HepG2 (cell line): ENCODE data around the gene LANCL1.

Source experiments
- BCL3 ChIP-seq: sonication (generic); formaldehyde crosslinking; IDR thresholded peaks from 2 replicates; pipeline ENCODE4 v1.5.1; 2020; ENCODE audit warnings: mild to moderate bottlenecking, missing genetic modification reagents, moderate library complexity
- EZH2 ChIP-seq: conservative IDR thresholded peaks from 2 replicates; pipeline ENCODE4 v1.6.1; 2012; ENCODE audit warnings: mild to moderate bottlenecking, low read depth, low read length, moderate library complexity
- NCOA2 ChIP-seq: sonication (generic); formaldehyde crosslinking; IDR thresholded peaks from 2 replicates; pipeline ENCODE4 v1.8.0; 2022; ENCODE audit warnings: inconsistent platforms
- NFE2 ChIP-seq: sonication (generic); formaldehyde crosslinking; IDR thresholded peaks from 2 replicates; pipeline ENCODE4 v1.4.0; 2020; ENCODE audit warnings: missing genetic modification reagents
- POLR2A ChIP-seq, 2 experiments: IDR thresholded peaks; 2 replicates each; pipeline ENCODE4 v1.6.1; 2011; ENCODE audit warnings: low read depth in 2 of 2, low read length in 2 of 2, mild to moderate bottlenecking in 1 of 2, moderate library complexity in 1 of 2; ENCODE audit not compliant: insufficient read depth in 1 of 2
- RFX5 ChIP-seq: IDR thresholded peaks from 2 replicates; pipeline ENCODE4 v1.6.1; 2011; ENCODE audit warnings: low read depth, low read length, improper control_type of control experiment
- TBL1XR1 ChIP-seq: fragments of 150-350 bp; IDR thresholded peaks from 2 replicates; pipeline ENCODE4 v1.6.1; 2014; ENCODE audit warnings: borderline replicate concordance, low read length; ENCODE audit not compliant: partially characterized antibody
- ZBTB1 ChIP-seq: sonication (generic); formaldehyde crosslinking; IDR thresholded peaks from 2 replicates; pipeline ENCODE4 v1.4.0; 2020; ENCODE audit warnings: missing genetic modification reagents, borderline replicate concordance
- ZBTB21 ChIP-seq: sonication (generic); formaldehyde crosslinking; IDR thresholded peaks from 2 replicates; pipeline ENCODE4 v1.4.0; 2020; ENCODE audit warnings: missing genetic modification reagents
- ZNF558 ChIP-seq: sonication (generic); formaldehyde crosslinking; IDR thresholded peaks from 2 replicates; pipeline ENCODE4 v1.9.0; 2022; ENCODE audit warnings: mild to moderate bottlenecking, missing genetic modification reagents, borderline replicate concordance
- TF ChIP-seq, protein P1 (sequence below): sonication (generic); formaldehyde crosslinking; IDR thresholded peaks from 2 replicates; pipeline ENCODE4 v1.5.0; 2020; ENCODE audit warnings: mild to moderate bottlenecking, missing genetic modification reagents, borderline replicate concordance

GRCh38 chr2:210428393-210429179, 48.0 kb downstream of the LANCL1 start:
- TF ChIP-seq, protein P1, sequence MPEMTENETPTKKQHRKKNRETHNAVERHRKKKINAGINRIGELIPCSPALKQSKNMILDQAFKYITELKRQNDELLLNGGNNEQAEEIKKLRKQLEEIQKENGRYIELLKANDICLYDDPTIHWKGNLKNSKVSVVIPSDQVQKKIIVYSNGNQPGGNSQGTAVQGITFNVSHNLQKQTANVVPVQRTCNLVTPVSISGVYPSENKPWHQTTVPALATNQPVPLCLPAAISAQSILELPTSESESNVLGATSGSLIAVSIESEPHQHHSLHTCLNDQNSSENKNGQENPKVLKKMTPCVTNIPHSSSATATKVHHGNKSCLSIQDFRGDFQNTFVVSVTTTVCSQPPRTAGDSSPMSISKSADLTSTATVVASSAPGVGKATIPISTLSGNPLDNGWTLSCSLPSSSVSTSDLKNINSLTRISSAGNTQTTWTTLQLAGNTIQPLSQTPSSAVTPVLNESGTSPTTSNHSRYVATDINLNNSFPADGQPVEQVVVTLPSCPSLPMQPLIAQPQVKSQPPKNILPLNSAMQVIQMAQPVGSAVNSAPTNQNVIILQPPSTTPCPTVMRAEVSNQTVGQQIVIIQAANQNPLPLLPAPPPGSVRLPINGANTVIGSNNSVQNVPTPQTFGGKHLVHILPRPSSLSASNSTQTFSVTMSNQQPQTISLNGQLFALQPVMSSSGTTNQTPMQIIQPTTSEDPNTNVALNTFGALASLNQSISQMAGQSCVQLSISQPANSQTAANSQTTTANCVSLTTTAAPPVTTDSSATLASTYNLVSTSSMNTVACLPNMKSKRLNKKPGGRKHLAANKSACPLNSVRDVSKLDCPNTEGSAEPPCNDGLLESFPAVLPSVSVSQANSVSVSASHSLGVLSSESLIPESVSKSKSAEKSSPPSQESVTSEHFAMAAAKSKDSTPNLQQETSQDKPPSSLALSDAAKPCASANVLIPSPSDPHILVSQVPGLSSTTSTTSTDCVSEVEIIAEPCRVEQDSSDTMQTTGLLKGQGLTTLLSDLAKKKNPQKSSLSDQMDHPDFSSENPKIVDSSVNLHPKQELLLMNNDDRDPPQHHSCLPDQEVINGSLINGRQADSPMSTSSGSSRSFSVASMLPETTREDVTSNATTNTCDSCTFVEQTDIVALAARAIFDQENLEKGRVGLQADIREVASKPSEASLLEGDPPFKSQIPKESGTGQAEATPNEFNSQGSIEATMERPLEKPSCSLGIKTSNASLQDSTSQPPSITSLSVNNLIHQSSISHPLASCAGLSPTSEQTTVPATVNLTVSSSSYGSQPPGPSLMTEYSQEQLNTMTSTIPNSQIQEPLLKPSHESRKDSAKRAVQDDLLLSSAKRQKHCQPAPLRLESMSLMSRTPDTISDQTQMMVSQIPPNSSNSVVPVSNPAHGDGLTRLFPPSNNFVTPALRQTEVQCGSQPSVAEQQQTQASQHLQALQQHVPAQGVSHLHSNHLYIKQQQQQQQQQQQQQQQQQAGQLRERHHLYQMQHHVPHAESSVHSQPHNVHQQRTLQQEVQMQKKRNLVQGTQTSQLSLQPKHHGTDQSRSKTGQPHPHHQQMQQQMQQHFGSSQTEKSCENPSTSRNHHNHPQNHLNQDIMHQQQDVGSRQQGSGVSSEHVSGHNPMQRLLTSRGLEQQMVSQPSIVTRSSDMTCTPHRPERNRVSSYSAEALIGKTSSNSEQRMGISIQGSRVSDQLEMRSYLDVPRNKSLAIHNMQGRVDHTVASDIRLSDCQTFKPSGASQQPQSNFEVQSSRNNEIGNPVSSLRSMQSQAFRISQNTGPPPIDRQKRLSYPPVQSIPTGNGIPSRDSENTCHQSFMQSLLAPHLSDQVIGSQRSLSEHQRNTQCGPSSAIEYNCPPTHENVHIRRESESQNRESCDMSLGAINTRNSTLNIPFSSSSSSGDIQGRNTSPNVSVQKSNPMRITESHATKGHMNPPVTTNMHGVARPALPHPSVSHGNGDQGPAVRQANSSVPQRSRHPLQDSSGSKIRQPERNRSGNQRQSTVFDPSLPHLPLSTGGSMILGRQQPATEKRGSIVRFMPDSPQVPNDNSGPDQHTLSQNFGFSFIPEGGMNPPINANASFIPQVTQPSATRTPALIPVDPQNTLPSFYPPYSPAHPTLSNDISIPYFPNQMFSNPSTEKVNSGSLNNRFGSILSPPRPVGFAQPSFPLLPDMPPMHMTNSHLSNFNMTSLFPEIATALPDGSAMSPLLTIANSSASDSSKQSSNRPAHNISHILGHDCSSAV (CRISPR knock-in tag), result no peak
- TF ChIP-seq EZH2 (no peak), TBL1XR1 (no peak), ZBTB21 (no peak), ZBTB1 (CRISPR knock-in tag) (no peak), RFX5 (no peak), POLR2A (IDR thresholded peaks at IDR 0.05; ENCODE audit: insufficient read depth in 1 of 2, low read depth in 2 of 2, low read length in 2 of 2) (no peak), BCL3 (CRISPR knock-in tag) (no peak), NCOA2 (CRISPR knock-in tag) (no peak), ZNF558 (CRISPR knock-in tag) (no peak), NFE2 (CRISPR knock-in tag) (no peak)
